Testis (tissue), 2 donors: ENCODE data around the gene NOX1.

Experiments used
- CTCF ChIP-seq, 3 experiments: fragments of 450-650 bp in 2 of 3; fragments of 200-600 bp in 1 of 3; sonication (generic) in 1 of 3; IDR thresholded peaks; one replicate each; pipeline ENCODE4 v1.5.1; 2016 to 2019; ENCODE audit warnings: antibody characterized with exemption in 3 of 3, mild to moderate bottlenecking in 2 of 3, moderate library complexity in 1 of 3
- POLR2A ChIP-seq: fragments of 450-650 bp; IDR thresholded peaks from one replicate; pipeline ENCODE4 v1.6.1; 2017; ENCODE audit warnings: antibody characterized with exemption, mild to moderate bottlenecking, moderate library complexity

- TF ChIP-seq CTCF (IDR thresholded peaks at IDR 0.05) = no peak
- TF ChIP-seq POLR2A = no peak
Measured at GRCh38 chrX:100871594-100872560, 2.3 kb downstream of the NOX1 start.
